NCI-H510A (cell line): Measurements from ENCODE around the gene GALNT11.

Source experiments
- DNase-seq: peaks from one replicate; lab custom pipeline; 2025; lab: John Stamatoyannopoulos, UW

The GALNT11 gene

GRCh38 chr7:152148706-152149105 lies 123.2 kb downstream of the GALNT11 start:
- DNase-seq = no peak

- no peak for DNase-seq
Measured at GRCh38 chr7:152149363-152149762, 123.9 kb downstream of the GALNT11 start.

GRCh38 chr7:152152267-152152666 lies 126.8 kb downstream of the GALNT11 start:
- no peak for DNase-seq

- DNase-seq = no peak
Measured at GRCh38 chr7:152158801-152159587, 133.5 kb downstream of the GALNT11 start.

- no peak for DNase-seq
Measured at GRCh38 chr7:152161171-152161570, 135.7 kb downstream of the GALNT11 start.

GRCh38 chr7:152162287-152162686 lies 136.8 kb downstream of the GALNT11 start:
- DNase-seq = no peak
